EH (cell line): ENCODE results near the gene RTN4RL1.
"Not testable (repeated sequence)": the region's sequence is repeated elsewhere in the genome, so short reads cannot be mapped to it uniquely, and the experiment has no call there.

Experiments used
- DNase-seq: peaks from one replicate; pipeline ENCODE4 v3.0.0-alpha.2; 2015; ENCODE audit warnings: low read depth

RTN4RL1 gene

DNA sequence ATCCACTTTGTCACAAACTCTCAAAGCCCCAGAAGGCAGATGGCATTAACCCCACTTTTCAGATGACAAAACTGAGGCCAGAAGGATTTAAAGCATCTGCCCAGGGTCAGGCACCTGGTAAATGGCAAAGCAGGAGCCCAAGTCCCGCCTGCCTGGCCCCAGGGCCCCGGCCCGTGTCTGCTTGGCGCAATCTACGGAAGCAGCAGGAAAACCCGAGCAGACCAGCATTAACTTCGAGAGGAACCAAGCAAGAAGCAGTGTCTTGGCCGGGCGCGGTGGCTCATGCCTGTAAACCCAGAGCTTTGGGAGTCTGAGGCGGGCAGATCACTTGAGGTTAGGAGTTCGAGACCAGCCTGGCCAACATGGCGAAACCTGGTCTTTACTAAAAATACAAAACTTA is 21.6 kb downstream of the RTN4RL1 start:
- no peak for DNase-seq

DNA sequence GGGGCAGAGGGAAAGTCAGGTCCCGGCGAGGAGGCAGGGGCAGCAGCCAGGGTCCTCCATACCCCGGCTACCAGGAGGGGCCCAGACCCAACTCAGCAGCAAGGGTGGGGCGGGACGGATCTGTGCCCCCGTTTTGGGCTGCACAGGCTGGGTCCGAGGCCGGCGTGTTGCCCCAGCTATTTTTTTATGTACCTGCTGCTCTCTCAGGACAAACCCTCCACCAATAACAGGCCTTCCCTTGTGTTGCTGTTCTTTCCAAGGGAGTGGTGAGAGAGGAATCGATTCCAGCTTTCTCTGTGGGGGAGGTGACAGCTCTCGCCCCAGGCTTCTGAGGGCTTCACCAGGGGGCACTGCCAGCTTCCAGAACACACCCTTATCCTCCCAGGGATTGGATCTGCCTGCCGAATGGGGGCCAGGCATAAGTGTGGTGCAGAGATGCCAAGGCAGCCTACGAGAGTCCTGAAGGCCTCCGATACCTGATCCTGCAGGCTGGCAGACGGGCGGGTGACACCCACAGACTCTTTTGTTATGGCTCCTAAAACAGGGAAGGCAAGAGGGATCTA is 22.3 kb downstream of the RTN4RL1 start:
- DNase-seq: no peak

GRCh38 chr17:1999557-2000251 is 25.4 kb downstream of the RTN4RL1 start:
- peak; percentile 77 for DNase-seq

GRCh38 chr17:1997927-1998742 is 27.0 kb downstream of the RTN4RL1 start:
- peak; percentile 15 for DNase-seq

DNA sequence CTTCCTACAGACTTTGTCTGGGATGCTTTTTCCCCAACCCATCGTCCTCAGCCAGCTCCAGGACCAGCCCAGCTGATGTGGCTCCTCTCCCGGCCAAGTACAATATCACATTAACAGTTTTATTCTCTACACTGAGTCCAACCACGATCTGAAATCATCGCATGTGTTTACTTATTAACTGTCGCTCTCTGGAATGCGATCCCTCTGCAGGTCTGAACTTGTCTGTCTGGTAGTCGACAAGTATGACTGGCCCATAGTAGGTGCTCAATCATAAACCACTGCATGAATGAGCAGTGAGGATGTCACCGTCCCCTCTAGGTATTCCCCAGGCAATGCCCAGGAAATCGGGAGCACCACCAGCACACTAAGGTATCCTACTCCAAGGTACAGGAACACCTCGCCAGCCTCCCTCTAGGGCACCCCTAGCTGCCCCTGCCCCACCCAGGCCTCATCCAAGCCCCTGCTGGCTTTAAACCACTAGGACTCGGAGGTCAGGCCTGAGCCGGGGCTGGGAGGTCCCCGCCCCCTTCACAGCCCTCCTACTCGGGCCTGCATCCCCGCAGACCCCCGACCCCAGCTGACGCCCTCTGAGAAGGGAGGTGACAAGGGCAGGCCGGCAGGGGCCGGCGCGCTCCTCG is 27.7 kb downstream of the RTN4RL1 start:
- DNase-seq: no peak

- no peak for DNase-seq
Observed at GRCh38 chr17:1996800-1997288, 28.3 kb downstream of the RTN4RL1 start.

GRCh38 chr17:1995907-1996799 is 29.0 kb downstream of the RTN4RL1 start:
- no peak for DNase-seq

DNA sequence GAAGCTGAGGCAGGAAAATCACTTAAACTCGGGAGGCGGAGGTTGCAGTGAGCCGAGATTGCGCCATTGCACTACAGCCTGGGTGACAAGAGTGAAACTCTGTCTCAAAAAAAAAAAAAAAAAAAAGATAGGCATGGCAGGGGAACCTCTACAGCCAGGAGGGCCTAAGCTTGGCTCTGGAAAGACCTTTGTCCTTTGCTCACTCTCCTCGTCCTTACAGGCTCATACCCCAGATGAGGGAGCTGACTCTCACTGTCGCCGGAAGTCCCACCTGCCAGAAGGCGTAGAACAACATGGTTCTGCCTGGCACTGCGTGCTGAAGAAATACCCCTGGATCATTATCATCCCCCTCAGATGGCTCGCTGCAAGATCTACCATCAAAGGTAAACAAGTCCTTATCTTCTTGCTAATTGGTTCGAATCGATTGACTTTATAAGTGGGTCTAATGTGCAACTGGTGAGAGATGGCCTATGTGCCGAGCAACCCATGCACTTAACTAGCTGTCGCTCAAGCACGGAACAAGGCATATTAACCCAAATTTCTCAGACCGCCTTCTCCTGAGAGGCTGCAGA is 29.7 kb downstream of the RTN4RL1 start:
- DNase-seq: no peak

GRCh38 chr17:1994707-1995106 is 30.4 kb downstream of the RTN4RL1 start:
- DNase-seq: no peak

GRCh38 chr17:1992541-1992940 is 32.6 kb downstream of the RTN4RL1 start:
- DNase-seq: no peak

DNA sequence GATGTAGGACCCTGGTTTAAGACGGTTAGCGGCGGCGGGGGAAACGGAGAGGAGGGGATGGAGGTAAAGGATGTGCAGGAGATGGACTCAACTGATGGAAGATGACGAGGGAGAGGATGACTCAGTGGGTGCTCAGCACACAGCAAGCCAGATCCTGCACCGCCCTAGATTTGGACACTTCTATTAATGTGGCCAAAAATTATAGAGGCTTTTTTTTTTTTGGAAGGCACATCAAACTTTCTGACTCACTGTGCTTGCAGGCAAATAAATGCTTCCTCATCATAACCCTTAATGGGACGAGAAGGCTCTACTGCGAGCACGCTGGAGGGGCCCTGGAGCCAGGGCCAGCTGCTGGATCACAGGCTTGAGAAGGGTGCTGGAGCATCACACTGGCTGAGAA is 36.0 kb downstream of the RTN4RL1 start:
- peak; percentile 97 for DNase-seq

GRCh38 chr17:1986783-1987451 is 38.2 kb downstream of the RTN4RL1 start:
- DNase-seq: no peak

- peak; percentile 16 for DNase-seq
Observed at GRCh38 chr17:1985686-1986085, 39.4 kb downstream of the RTN4RL1 start.

- DNase-seq: no peak
Observed at GRCh38 chr17:1985093-1985492, 40.0 kb downstream of the RTN4RL1 start.

- DNase-seq: not testable (repeated sequence)
Observed at GRCh38 chr17:1982793-1983366, 42.3 kb downstream of the RTN4RL1 start.

GRCh38 chr17:1980665-1981250 is 44.4 kb downstream of the RTN4RL1 start:
- DNase-seq: no peak

DNA sequence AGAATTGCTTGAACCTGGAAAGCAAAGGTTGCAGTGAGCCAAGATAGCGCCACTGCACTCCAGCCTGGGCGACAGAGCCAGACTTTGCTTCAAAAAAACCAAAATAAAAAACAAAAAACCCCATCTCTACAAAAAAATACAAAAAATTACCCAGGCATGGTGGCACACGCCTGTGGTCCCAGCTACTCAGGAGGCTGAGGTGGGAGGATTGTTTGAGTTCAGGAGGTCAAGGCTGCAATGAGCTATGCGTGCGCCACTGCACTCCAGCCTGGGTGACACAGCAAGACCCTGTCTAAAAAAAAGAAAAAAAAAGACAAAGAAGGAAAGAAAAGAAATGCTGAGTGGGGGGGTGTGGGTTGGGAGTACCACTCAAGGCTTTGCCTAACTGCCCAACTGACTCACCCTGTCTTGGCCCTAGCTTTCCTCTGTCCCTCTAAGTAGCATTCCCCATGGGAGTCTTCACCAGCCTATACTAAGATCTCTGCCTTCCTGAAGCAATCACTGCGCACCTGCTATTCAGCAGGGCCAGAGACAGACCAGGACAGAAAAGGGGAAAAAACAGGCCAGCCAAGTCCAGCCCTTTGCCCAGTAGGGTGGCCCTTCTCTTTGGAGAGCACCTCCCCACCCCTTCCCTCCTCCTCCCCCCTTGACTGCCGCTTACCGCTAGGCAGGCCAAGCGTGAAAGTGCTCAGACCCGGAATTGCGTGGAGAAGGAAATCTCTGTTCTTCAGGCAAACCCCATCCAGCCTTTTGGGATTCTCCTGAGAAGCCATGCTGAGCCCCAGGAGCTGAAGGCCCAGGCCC is 45.8 kb downstream of the RTN4RL1 start:
- no peak for DNase-seq

DNA sequence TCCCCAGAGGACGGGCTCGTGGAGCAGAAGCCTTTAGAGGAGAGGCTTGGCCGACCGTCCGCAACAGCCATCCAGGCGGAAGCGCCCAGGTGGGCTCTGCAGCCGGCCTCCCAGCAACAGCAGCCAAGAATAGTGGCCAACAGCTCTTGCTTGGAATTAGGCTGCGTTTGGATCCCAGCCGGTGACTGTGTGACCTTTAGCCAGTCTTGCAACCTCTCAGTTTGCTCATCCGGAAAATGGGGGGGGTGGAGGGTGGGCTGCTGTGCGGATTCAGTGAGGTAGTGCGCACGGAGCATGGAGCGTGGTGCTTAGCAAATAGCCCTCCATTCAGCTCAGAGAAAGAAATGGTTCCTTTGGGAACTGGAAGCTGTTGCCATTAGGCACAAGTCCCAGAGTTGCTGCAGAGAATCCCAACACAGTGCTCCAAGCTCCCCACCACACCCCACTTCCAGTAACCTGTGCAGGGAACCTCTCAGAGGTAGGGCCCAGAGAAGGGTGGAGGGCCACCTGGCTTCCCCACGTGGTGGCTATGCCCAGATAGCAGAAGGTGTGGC is 46.7 kb downstream of the RTN4RL1 start:
- no peak for DNase-seq
